ENCODE results near the gene C1RL. TPM values are rescaled to one million over a fixed set of nuclear protein-coding genes. Genes with fewer than 3 reads are reported as not detected.
A peak's percentile ranks its signal among the peaks of the same experiment; 100 is the strongest.

Gene C1RL
- total and polyA plus RNA-seq, 11 donors, result 5.4 to 27.1 (median 7.9) TPM

DNA sequence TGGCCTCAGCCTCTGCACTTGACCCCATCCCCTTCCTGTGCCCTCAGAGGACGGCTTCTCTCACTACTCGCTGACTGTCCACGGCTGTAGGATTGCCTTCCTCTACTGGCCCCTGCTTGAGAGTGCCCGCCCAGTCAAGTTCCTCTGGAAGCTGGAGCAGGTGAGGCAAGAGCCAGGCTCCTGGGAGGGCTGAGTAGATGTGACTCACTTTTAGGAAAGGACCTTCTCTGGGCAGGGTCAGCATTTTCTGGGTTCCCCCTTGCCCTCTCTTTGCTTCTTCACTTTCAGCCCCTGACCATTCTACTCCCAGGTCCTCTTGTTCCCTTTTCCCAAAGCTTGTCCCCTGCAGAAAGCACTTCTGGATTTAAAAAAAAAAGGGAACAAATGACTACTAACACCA lies 28.9 kb upstream of the C1RL start:
- 62 to 73% (median 70%) methylated on average over 4 of the region's 4 CpGs for WGBS, 4 donors
- ATAC-seq, result no peak

DNA sequence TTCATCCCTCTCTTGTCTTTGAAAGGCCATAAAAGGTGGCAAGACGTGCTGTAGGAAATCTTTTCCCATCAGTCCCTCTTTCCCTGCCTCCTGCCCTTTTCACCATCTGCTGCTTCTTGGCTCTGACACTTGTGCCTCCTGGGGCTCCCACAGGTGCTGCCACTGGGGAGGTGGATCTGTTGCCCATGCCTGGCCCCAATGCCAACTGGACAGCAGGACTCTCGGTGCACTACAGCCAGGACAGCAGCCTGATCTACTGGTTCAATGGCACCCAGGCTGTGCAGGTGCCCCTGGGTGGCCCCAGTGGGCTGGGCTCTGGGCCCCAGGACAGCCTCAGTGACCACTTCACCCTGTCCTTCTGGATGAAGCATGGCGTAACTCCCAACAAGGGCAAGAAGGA lies 27.7 kb upstream of the C1RL start:
- Histone ChIP-seq H3K27ac (no peak overlapping the region), H3K36me3 (peaks cover 0 to 42% (median 8%) of the 10 kb centered on the region in 9 donors), H3K4me1 (peaks cover 0 to 6% (median 0%) of the 10 kb centered on the region in 12 donors), H3K4me3 (no peak overlapping the region), H3K27me3 (no peaks in the 10 kb centered on the region), H3K9me3 (no peaks in the 10 kb centered on the region)
- WGBS, 4 donors, result 93 to 98% (median 96%) methylated on average over 3 of the region's 3 CpGs
- intact Hi-C loops (cut with DNase I), result no loop called here
- DNase-seq (peak in 1 of 5 donors; percentile 44), ATAC-seq (no peak)
- TF ChIP-seq, protein P1, sequence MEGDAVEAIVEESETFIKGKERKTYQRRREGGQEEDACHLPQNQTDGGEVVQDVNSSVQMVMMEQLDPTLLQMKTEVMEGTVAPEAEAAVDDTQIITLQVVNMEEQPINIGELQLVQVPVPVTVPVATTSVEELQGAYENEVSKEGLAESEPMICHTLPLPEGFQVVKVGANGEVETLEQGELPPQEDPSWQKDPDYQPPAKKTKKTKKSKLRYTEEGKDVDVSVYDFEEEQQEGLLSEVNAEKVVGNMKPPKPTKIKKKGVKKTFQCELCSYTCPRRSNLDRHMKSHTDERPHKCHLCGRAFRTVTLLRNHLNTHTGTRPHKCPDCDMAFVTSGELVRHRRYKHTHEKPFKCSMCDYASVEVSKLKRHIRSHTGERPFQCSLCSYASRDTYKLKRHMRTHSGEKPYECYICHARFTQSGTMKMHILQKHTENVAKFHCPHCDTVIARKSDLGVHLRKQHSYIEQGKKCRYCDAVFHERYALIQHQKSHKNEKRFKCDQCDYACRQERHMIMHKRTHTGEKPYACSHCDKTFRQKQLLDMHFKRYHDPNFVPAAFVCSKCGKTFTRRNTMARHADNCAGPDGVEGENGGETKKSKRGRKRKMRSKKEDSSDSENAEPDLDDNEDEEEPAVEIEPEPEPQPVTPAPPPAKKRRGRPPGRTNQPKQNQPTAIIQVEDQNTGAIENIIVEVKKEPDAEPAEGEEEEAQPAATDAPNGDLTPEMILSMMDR (IDR thresholded peaks at IDR 0.05), result no peak
- TF ChIP-seq POLR2A (IDR thresholded peaks at IDR 0.05), result no peak

More for the DNA sequence above, 28.9 kb upstream of the C1RL start:
- Histone ChIP-seq H3K4me1 (peaks cover 0 to 6% (median 0%) of the 10 kb centered on the region in 12 donors), H3K27ac (no peak overlapping the region), H3K36me3 (peaks cover 0 to 42% (median 8%) of the 10 kb centered on the region in 9 donors), H3K4me3 (no peak overlapping the region), H3K27me3 (no peaks in the 10 kb centered on the region), H3K9me3 (no peaks in the 10 kb centered on the region)
- no peak for DNase-seq
- TF ChIP-seq POLR2A (IDR thresholded peaks at IDR 0.05), result no peak
- TF ChIP-seq, protein P1 (IDR thresholded peaks at IDR 0.05), result no peak
- intact Hi-C loops (cut with DNase I), result no loop called here

DNA sequence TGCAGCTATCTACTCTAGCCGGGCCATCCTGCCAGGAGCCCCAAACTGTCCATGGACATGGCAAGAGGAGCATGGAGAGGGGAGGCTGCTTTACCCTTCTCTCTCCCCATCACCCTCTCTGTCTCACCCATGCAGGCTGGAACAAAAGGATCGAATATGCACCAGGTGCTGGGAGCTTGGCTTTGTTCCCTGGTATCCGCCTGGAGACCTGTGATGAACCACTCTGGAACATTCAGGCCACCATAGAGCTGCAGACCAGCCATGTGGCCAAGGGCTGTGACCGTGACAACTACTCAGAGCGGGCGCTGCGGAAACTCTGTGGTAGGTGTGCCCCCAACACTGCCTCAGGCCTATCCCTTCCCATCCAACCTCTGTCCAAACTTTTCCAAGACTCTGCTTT lies 27.1 kb upstream of the C1RL start:
- peaks cover 0 to 42% (median 8%) of the 10 kb centered on the region in 9 donors for H3K36me3 ChIP-seq
- ATAC-seq, result no peak
- TF ChIP-seq, protein P1 (IDR thresholded peaks at IDR 0.05), result no peak
- no peak for TF ChIP-seq POLR2A (IDR thresholded peaks at IDR 0.05)
- no peaks in the 10 kb centered on the region for H3K27me3 ChIP-seq
- H3K4me3 ChIP-seq, result no peak overlapping the region
- no peaks in the 10 kb centered on the region for H3K9me3 ChIP-seq
- intact Hi-C loops (cut with DNase I), result no loop called here
- DNase-seq, result no peak
- H3K27ac ChIP-seq, result no peak overlapping the region
- WGBS, 4 donors, result 91 to 96% (median 95%) methylated on average over 7 of the region's 7 CpGs
- peaks cover 0 to 8% (median 0%) of the 10 kb centered on the region in 12 donors for H3K4me1 ChIP-seq

DNA sequence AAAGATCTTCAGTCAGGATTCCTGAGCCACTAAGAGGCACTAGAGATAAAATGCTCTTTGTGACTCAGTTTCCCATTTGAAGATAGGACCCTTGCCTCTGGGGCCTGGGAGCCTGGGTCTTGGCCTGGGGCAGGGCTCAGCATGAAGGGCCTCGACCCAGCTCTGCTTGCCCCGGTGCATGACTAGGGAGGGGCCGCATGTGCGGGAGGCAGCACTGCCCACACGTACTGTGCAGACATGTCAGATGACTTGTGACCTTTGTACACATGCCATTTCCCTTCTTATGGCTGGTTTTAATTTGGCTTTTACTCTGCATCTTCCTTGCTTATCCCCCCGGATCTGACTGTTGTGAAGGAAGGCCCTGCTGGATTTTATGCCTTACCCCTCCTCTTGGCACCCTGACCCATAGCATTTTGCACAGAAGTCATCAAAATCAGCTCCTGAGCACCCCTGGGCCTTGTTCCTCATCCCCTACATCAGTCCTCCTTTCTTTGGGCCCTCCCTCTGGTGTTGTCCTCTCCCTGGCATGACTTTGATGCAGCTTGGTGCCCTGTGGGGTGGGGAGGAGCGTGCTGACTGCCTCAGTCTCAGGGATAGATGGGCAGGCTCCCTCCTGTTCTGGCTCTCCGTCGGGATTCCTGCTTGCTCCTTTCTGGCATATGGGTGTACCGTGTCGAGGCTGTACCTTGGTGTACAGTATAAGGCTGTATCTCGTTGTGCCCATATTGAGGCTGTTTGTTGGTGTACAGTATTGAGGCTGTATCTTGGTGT lies 25.6 kb upstream of the C1RL start:
- no peak overlapping the region for H3K4me3 ChIP-seq
- no peak overlapping the region for H3K27ac ChIP-seq
- H3K36me3 ChIP-seq, result peaks cover 0 to 35% (median 8%) of the 10 kb centered on the region in 9 donors
- TF ChIP-seq, protein P1 (IDR thresholded peaks at IDR 0.05), result no peak
- TF ChIP-seq POLR2A (IDR thresholded peaks at IDR 0.05), result no peak
- H3K27me3 ChIP-seq, result peaks cover 0 to 4% (median 0%) of the 10 kb centered on the region in 9 donors
- DNase-seq (peak in 1 of 5 donors; percentile 39), ATAC-seq (no peak)
- no peaks in the 10 kb centered on the region for H3K9me3 ChIP-seq
- intact Hi-C loops (cut with DNase I), result no loop called here
- WGBS, 4 donors, result 84 to 89% (median 87%) methylated on average over 12 of the region's 12 CpGs
- H3K4me1 ChIP-seq, result peaks cover 0 to 20% (median 8%) of the 10 kb centered on the region in 12 donors

Data from heart left ventricle (tissue), 16 donors.